ENCODE results near the gene CCDC106. TPM values are rescaled to one million over a fixed set of nuclear protein-coding genes. Genes with fewer than 3 reads are reported as not detected.
A peak's percentile ranks its signal among the peaks of the same experiment; 100 is the strongest.

CCDC106 gene
- total and polyA plus RNA-seq, 12 donors = 14.8 to 63.8 (median 27.9) TPM

GRCh38 chr19:55599842-55600661, 48.0 kb upstream of the CCDC106 start, which contains the start of gene ZNF524:
ZNF524 (plus strand) TSS chr19:55600288; CDS start chr19:55602113, 1,825 bp downstream.
- intact Hi-C loops (cut with DNase I) = no loop called here
- Histone ChIP-seq H3K4me1 (replicated peaks in 1 of 2) (peaks cover 7 to 18% of the 10 kb centered on the region in 2 donors), H3K4me3 (peak within 1 kb of the TSS; percentile 66 to 99 (median 80)), H3K27ac (peak within 1 kb of the TSS; percentile 93 to 98 (median 95)), H3K27me3 (no peaks in the 10 kb centered on the region), H3K9me3 (replicated peaks in 1 of 3) (no peaks in the 10 kb centered on the region), H3K36me3 (replicated peaks in 1 of 2) (peaks cover 0 to 11% of the 10 kb centered on the region in 2 donors)
- DNase-seq = peak; percentile 82 to 95 (median 86)
- WGBS, 4 donors = 0% methylated on average over 9 to 95 of the region's 97 CpGs
- TF ChIP-seq CTCF (IDR thresholded peaks at IDR 0.05) = peak in 1 of 6 experiments; percentile 8
- TF ChIP-seq POLR2A (IDR thresholded peaks at IDR 0.05) = peak; percentile 3 to 41

- whole genome bisulfite sequencing, 4 donors = 4 to 6% (median 5%) methylated on average over 7 to 15 of the region's 15 CpGs
- peak overlapping the region in 3 of 4 donors; percentile 66 to 95 (median 81) for H3K4me3 ChIP-seq
- H3K27me3 ChIP-seq = no peaks in the 10 kb centered on the region
- DNase-seq = no peak
- intact Hi-C loops (cut with DNase I) = no loop called here
- no peaks in the 10 kb centered on the region for H3K9me3 ChIP-seq (replicated peaks in 1 of 3)
- H3K36me3 ChIP-seq (replicated peaks in 1 of 2) = peaks cover 0 to 9% of the 10 kb centered on the region in 2 donors
- H3K4me1 ChIP-seq (replicated peaks in 1 of 2) = peaks cover 7 to 18% of the 10 kb centered on the region in 2 donors
- peak overlapping the region; percentile 72 to 98 (median 95) for H3K27ac ChIP-seq
- TF ChIP-seq CTCF (IDR thresholded peaks at IDR 0.05) (no peak), POLR2A (IDR thresholded peaks at IDR 0.05) (no peak)
These were observed 47.4 kb upstream of the CCDC106 start for GRCh38 chr19:55600662-55601028.

GRCh38 chr19:55601084-55601483, 46.9 kb upstream of the CCDC106 start:
- peak overlapping the region in 4 of 5 donors; percentile 93 to 98 (median 96) for H3K27ac ChIP-seq
- intact Hi-C loops (cut with DNase I) = no loop called here
- WGBS, 4 donors = 69 to 76% (median 73%) methylated on average over 4 of the region's 4 CpGs
- H3K4me1 ChIP-seq (replicated peaks in 1 of 2) = peaks cover 7 to 18% of the 10 kb centered on the region in 2 donors
- H3K36me3 ChIP-seq (replicated peaks in 1 of 2) = peaks cover 0 to 5% of the 10 kb centered on the region in 2 donors
- H3K27me3 ChIP-seq = no peaks in the 10 kb centered on the region
- peak overlapping the region in 2 of 4 donors; percentile 81 to 95 for H3K4me3 ChIP-seq
- TF ChIP-seq CTCF (IDR thresholded peaks at IDR 0.05) (no peak), POLR2A (IDR thresholded peaks at IDR 0.05) (no peak)
- no peaks in the 10 kb centered on the region for H3K9me3 ChIP-seq (replicated peaks in 1 of 3)
- no peak for DNase-seq

GRCh38 chr19:55602104-55603001, 45.7 kb upstream of the CCDC106 start:
- 93 to 94% (median 94%) methylated on average over 48 to 60 of the region's 60 CpGs for WGBS, 4 donors
- no peaks in the 10 kb centered on the region for H3K9me3 ChIP-seq (replicated peaks in 1 of 3)
- no peaks in the 10 kb centered on the region for H3K27me3 ChIP-seq
- H3K4me1 ChIP-seq (replicated peaks in 1 of 2) = peaks cover 13 to 27% of the 10 kb centered on the region in 2 donors
- intact Hi-C loops (cut with DNase I) = no loop called here
- peak in 1 of 7 donors; percentile 37 for DNase-seq
- no peak overlapping the region for H3K4me3 ChIP-seq
- no peak for TF ChIP-seq CTCF (IDR thresholded peaks at IDR 0.05)
- no peak for TF ChIP-seq POLR2A (IDR thresholded peaks at IDR 0.05)
- H3K27ac ChIP-seq = no peak overlapping the region
- no peaks in the 10 kb centered on the region for H3K36me3 ChIP-seq (replicated peaks in 1 of 2)

Measured in adrenal gland (tissue), 12 donors.